T-helper 2 cell treated with Interferon-gamma antibody and Interleukin-4, amounts not matched to agents 5 μg/mL and 100 μg/mL, for 36 hours (primary cell): Measurements from ENCODE around the gene EVL.
A peak's percentile ranks its signal among the peaks of the same experiment; 100 is the strongest.

Experiments
- DNase-seq: peaks from one replicate; pipeline ENCODE4 v3.0.0; 2021; ENCODE audit warnings: low spot score
- H3K27ac Mint-ChIP-seq: one replicate; pipeline ENCODE4 v1.8.0; 2021; ENCODE audit warnings: mild to moderate bottlenecking, mixed read lengths
- H3K27me3 Mint-ChIP-seq: one replicate; pipeline ENCODE4 v1.8.0; 2021; ENCODE audit warnings: low read depth, mixed read lengths
- H3K36me3 Mint-ChIP-seq: one replicate; pipeline ENCODE4 v1.8.0; 2021; ENCODE audit warnings: low read depth, mixed read lengths
- H3K4me1 Mint-ChIP-seq: one replicate; pipeline ENCODE4 v1.8.0; 2021; ENCODE audit warnings: low read depth, mixed read lengths
- H3K4me3 Mint-ChIP-seq: one replicate; pipeline ENCODE4 v1.8.0; 2022; ENCODE audit warnings: mild to moderate bottlenecking, moderate library complexity, mixed read lengths
- H3K9me3 Mint-ChIP-seq: one replicate; pipeline ENCODE4 v1.8.0; 2021; ENCODE audit warnings: mixed read lengths

Gene EVL

DNA sequence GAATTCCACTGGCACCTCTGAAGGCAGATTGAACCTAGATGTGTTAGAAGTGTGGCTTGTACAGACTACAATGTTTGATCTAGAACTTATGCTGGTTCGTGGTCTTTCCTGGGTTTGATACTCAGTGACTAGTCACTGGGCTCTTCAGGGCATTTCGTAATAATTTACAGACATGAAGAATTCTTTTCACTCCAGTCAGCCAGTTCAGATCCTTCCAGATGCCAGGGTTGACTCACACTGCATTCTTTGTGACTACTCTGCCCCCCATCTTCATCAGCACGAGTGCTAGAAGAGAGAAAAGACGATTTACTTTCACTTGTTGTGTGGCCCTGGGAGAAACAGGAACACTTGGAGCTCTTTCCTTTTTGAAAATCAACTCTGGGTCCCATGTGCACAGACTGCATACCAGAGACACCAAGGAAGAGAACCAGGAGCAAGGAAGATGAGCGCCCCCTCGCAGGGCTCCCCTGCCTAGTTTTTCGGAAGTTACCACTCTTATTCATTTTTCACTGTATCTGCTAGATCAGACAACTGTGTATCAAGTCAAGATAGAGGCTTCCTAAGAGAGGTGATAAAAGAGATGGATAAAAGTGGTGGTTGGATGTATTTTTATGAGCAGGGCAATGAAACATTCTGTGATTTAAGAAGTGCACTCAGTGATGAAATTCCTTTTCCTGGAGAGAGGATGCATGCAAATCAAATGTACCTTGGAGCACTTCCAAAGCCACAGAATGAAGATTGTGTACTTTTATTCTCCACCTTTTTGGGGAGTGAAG lies 33.5 kb upstream of the EVL start:
- Mint-ChIP-seq H3K4me3 (no peak overlapping the region), H3K4me1 (peaks cover 10% of the 10 kb centered on the region), H3K27ac (no peak overlapping the region), H3K9me3 (no peaks in the 10 kb centered on the region), H3K27me3 (no peaks in the 10 kb centered on the region), H3K36me3 (peaks cover 7% of the 10 kb centered on the region)
- DNase-seq, result no peak

DNA sequence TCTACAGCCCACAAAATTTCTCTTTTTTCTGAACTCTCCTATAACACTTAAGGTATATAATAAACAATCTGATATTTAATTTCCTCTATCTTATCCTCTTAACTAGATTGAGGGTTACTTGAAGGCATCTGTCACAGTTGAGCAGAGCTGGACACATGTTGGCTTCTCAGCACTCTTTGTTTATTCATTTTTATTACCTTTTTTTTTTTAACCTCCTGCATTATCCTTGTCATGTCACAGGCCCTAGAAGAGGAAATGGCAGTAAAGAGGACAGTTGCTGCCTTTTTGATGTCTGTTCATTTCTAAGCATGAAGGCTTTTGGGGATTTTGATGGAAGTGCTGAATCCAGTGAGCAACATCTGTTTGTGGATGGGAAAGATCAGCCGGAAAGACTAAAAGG lies 32.5 kb upstream of the EVL start:
- Mint-ChIP-seq H3K27ac (no peak overlapping the region), H3K27me3 (no peaks in the 10 kb centered on the region), H3K9me3 (no peaks in the 10 kb centered on the region), H3K4me3 (no peak overlapping the region), H3K4me1 (peaks cover 10% of the 10 kb centered on the region), H3K36me3 (peaks cover 7% of the 10 kb centered on the region)
- DNase-seq, result no peak

DNA sequence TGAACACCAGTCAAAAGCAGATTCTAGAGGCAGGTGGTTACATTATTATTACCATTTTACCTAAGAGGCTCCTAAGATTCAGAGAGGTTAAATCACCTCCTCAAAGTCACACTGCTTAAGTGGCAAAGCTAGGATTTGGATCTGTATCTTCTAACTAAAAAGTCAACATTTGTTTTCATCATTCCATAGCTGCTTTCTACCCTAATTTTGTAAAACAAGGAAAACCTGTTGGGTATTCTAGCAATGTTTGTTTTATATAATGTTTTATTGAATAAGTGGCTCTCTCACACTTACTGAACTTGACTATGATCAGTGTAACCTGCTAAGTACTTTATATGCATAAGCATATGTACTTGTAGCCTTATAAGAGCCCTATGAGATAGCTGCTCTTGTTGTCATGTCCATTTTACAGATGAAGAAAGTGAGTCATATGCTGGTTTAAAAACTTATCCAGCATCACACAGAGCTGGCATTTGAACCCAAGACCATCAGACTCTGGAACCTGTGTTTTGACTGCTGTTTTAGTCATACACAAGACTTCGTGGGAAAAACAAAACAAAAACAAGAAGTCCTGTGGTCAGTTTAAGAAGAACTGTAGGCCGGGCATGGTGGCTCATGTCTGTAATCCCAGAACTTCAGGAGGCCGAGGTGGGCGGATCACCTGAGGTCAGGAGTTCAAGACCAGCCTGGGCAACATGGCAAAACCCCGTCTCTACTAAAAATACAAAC lies 31.7 kb upstream of the EVL start:
- Mint-ChIP-seq H3K9me3 (no peaks in the 10 kb centered on the region), H3K4me1 (peaks cover 10% of the 10 kb centered on the region), H3K4me3 (no peak overlapping the region), H3K27ac (no peak overlapping the region), H3K27me3 (no peaks in the 10 kb centered on the region), H3K36me3 (peaks cover 7% of the 10 kb centered on the region)
- DNase-seq, result no peak

DNA sequence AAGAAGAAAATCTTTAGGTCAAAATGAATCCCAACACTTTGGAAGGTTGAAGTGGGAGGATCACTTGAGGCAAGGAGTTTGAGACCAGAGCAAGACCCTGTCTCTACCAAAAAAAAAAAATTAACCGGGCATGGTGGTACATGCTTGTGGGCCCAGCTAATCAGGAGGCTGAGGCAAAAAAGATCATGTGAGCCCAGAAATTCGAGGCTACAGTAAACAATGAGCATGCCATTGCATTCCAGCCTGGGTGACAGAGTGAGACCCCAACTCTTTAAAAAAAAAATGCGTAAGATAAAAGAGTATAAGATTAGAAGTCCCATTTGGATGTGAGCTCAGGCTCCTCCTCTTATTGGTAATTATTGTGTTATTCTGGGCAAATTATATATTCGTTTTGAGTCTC lies 30.8 kb upstream of the EVL start:
- H3K27ac Mint-ChIP-seq, result no peak overlapping the region
- H3K4me1 Mint-ChIP-seq, result peaks cover 8% of the 10 kb centered on the region
- no peaks in the 10 kb centered on the region for H3K27me3 Mint-ChIP-seq
- no peaks in the 10 kb centered on the region for H3K9me3 Mint-ChIP-seq
- H3K4me3 Mint-ChIP-seq, result no peak overlapping the region
- no peak for DNase-seq
- H3K36me3 Mint-ChIP-seq, result peaks cover 7% of the 10 kb centered on the region

DNA sequence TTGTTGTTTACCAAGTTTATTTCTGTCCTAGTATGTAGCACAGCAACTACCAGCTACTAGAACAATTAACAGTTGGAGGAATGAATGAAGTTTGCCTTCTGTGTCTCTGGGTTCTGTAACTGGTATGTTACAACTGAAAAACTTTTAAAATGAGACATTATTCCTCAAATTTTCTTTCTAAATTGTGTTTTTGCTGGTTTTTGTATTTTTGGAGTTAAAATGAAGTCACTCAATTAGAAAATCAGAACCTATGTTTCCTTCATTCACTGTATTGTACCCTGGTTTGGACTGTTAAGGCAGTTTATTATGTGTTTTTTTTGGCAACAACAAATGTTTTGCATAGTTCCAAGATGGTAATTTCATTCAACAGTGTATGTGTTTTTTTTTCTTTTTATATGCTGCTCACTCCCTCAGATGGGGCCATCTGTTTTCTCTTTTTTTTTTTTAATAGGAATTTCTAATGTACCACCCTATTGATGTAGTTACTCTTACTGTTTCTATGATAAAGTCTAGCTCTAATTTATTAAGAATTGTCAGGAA lies 30.2 kb upstream of the EVL start:
- no peaks in the 10 kb centered on the region for H3K27me3 Mint-ChIP-seq
- no peak overlapping the region for H3K4me3 Mint-ChIP-seq
- H3K9me3 Mint-ChIP-seq, result no peaks in the 10 kb centered on the region
- peaks cover 8% of the 10 kb centered on the region for H3K4me1 Mint-ChIP-seq
- no peak for DNase-seq
- H3K27ac Mint-ChIP-seq, result no peak overlapping the region
- peaks cover 7% of the 10 kb centered on the region for H3K36me3 Mint-ChIP-seq

DNA sequence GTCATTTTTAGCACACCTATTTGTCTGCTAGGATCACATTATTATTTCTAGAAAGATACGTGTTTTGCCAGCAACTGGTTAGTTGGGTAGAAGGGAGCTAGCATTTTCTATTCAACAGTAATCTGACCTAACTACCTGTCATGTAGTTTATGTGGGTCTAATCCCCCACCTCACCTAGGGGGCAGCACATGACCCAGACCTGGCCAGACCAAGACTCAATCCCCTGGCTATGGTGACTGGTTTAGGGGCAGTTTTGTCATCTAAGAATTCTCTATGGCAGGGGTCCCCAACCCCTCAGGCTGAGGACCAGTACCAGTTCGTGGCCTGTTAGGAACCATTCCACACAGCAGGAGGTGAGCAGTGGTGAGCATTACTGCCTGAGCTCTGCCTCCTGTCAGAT lies 29.5 kb upstream of the EVL start:
- H3K4me1 Mint-ChIP-seq, result peaks cover 10% of the 10 kb centered on the region
- H3K9me3 Mint-ChIP-seq, result no peaks in the 10 kb centered on the region
- H3K36me3 Mint-ChIP-seq, result peaks cover 7% of the 10 kb centered on the region
- no peak overlapping the region for H3K4me3 Mint-ChIP-seq
- no peaks in the 10 kb centered on the region for H3K27me3 Mint-ChIP-seq
- DNase-seq, result no peak
- no peak overlapping the region for H3K27ac Mint-ChIP-seq

DNA sequence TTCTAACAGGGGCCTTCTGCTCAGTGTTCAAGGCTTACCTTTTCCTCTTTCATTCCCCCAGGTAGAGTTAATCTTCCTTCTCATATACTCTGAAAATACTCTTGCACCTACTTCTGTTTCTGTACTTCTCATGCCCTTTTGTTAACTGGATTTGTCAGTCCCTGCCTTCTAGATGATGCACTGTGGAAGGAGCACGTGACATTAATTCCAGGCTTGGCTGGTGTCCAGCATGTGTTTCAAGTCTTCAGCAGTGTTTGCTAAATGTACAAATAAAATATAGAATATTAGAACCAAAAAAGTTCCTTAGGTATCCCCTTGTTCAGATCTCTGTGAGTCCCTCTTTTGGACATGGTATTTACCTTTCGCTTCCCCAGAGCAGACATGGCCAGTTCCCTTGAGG lies 27.9 kb upstream of the EVL start:
- Mint-ChIP-seq H3K36me3 (peaks cover 1% of the 10 kb centered on the region), H3K9me3 (no peaks in the 10 kb centered on the region), H3K4me3 (no peak overlapping the region), H3K4me1 (peaks cover 5% of the 10 kb centered on the region), H3K27ac (no peak overlapping the region), H3K27me3 (no peaks in the 10 kb centered on the region)
- no peak for DNase-seq

DNA sequence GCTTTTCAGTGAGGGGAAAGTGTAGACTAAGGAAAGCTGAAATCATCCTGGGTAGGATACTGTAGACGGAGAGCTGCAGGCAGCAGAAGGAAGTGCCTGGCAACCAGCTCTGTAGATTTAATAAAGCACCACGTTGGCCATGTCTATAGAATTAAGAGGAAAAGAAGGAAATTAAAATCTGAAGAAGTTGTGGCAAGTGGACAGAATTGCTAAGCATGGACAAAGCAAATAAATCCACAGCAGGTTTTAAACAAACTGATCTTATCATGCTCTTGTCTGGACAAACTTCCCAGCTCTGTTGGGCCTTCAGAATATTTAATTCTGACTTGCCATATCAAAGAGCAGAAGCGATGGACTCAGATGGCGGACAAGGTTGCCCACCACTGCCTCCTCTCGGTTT lies 27.2 kb upstream of the EVL start:
- no peaks in the 10 kb centered on the region for H3K9me3 Mint-ChIP-seq
- H3K4me1 Mint-ChIP-seq, result peaks cover 2% of the 10 kb centered on the region
- no peaks in the 10 kb centered on the region for H3K27me3 Mint-ChIP-seq
- no peak overlapping the region for H3K4me3 Mint-ChIP-seq
- H3K27ac Mint-ChIP-seq, result no peak overlapping the region
- DNase-seq, result no peak
- H3K36me3 Mint-ChIP-seq, result peaks cover 1% of the 10 kb centered on the region

DNA sequence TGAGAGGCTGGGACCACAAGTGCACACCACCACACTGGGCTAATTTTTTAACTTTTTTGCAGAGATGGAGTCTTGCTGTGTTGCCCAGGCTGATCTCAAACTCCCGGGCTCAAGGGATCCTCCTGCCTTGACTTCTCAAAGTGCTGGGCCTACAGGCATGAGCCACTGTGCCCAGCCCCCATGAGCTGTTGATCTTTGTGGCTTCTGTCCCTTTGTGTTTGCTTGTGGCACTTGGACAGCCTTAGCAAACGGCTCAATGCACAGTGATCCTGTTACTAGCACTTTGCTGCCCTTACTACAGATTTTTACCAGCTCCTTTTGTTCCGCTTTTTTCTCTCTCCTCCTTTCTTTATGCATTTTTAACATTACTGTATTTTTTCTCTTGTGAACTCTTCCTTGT lies 25.3 kb upstream of the EVL start:
- DNase-seq, result no peak
- H3K4me1 Mint-ChIP-seq, result peaks cover 5% of the 10 kb centered on the region
- H3K27ac Mint-ChIP-seq, result no peak overlapping the region
- no peak overlapping the region for H3K4me3 Mint-ChIP-seq
- peaks cover 1% of the 10 kb centered on the region for H3K36me3 Mint-ChIP-seq
- no peaks in the 10 kb centered on the region for H3K27me3 Mint-ChIP-seq
- no peaks in the 10 kb centered on the region for H3K9me3 Mint-ChIP-seq

DNA sequence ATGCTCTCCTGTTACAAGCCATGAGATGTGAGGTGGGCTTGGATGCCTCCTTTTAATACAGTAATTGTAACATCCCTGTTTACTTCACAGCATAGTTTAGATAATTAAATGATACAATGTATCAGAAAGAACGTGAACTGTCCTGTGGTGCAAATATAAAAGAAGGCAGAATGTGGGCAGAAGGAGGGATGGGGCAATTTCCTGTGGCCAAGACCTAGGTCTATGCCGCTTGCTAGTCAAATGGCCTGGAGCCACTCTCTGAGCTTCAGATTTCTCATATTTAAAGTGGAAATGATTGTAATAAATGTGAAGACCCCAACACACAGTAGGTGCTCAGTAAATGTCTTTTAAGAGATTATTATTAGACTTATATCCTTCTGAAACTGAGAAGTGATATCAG lies 24.0 kb upstream of the EVL start:
- Mint-ChIP-seq H3K27me3 (no peaks in the 10 kb centered on the region), H3K27ac (no peak overlapping the region), H3K4me3 (no peak overlapping the region), H3K4me1 (peaks cover 10% of the 10 kb centered on the region), H3K9me3 (no peaks in the 10 kb centered on the region), H3K36me3 (peaks cover 4% of the 10 kb centered on the region)
- DNase-seq, result no peak

DNA sequence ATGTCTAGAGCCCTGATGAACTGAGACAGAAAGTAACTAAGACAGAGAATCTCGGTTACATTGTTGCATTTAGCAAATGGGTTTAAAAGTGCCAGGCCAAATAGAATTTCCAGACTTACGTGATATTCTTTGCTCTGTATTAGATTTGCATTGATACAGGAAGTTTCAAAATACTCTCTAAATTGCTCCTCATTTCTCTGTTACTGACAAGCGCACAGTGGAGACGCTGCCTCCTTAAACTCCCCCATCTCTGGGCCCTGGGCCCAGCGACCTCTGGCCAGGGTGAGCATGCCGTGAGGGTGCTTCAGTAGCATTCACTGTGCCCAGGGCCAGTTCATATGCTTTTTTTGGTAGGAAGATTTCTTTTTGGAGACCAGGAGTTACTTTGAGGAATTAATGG lies 22.9 kb upstream of the EVL start:
- peaks cover 4% of the 10 kb centered on the region for H3K36me3 Mint-ChIP-seq
- DNase-seq, result no peak
- no peaks in the 10 kb centered on the region for H3K27me3 Mint-ChIP-seq
- no peak overlapping the region for H3K4me3 Mint-ChIP-seq
- no peak overlapping the region for H3K27ac Mint-ChIP-seq
- no peaks in the 10 kb centered on the region for H3K9me3 Mint-ChIP-seq
- H3K4me1 Mint-ChIP-seq, result peaks cover 10% of the 10 kb centered on the region

DNA sequence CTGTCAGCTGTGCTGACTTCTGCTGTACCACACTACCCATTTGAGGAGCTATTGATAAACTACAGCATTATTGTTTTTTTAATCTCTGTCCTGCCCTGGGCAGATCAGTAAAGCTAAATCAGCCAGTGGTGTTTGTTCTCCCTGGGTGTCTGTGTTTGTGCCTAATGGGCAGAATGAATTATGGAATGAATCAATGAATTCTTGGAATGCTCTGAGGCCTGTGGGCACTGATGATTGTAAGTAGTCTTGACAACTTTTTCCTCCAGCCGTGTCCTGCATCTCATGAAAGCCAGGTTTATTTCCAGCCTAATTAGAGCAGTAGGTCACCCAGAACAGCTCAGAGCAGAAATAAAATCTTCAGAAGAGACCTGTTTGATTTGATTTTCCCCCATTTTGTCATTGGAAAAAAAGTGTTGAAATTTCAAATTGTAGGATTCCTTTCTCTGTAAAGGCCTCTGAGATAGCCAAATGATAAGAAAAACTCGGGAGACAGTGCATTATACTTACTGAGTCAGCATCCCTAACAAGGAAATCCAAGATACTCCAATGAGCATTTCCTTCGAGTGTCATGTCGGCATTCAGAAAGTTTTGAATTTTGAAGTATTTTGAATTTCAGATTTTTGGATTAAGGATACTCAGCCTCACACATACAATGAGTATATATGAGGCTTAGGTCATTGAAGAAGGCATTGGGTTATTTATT lies 19.4 kb upstream of the EVL start:
- no peak overlapping the region for H3K4me3 Mint-ChIP-seq
- no peaks in the 10 kb centered on the region for H3K9me3 Mint-ChIP-seq
- H3K4me1 Mint-ChIP-seq, result peaks cover 25% of the 10 kb centered on the region
- DNase-seq, result no peak
- H3K27me3 Mint-ChIP-seq, result no peaks in the 10 kb centered on the region
- peaks cover 4% of the 10 kb centered on the region for H3K36me3 Mint-ChIP-seq
- peak overlapping the region; percentile 41 for H3K27ac Mint-ChIP-seq

DNA sequence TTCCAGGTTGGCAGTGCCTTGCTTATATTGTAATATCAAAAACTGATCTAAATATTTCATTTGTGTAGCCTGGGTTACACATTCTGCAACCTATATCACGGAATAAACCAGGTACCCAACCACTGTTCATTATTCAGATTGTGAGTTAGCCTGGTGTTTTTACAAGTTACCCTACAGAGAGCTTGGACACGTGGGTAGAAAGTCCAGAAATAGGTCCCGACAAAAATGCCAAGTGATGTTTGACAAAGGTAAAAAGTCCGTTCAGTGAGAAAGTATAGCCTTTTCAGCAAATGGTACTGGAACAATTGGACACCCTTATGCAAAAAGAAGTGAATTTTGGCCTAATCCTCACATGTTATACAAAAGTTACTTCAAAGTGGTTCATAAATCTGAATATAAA lies 17.6 kb upstream of the EVL start:
- no peak overlapping the region for H3K27ac Mint-ChIP-seq
- H3K4me3 Mint-ChIP-seq, result no peak overlapping the region
- H3K9me3 Mint-ChIP-seq, result no peaks in the 10 kb centered on the region
- peaks cover 25% of the 10 kb centered on the region for H3K4me1 Mint-ChIP-seq
- no peak for DNase-seq
- no peaks in the 10 kb centered on the region for H3K27me3 Mint-ChIP-seq
- peaks cover 11% of the 10 kb centered on the region for H3K36me3 Mint-ChIP-seq

DNA sequence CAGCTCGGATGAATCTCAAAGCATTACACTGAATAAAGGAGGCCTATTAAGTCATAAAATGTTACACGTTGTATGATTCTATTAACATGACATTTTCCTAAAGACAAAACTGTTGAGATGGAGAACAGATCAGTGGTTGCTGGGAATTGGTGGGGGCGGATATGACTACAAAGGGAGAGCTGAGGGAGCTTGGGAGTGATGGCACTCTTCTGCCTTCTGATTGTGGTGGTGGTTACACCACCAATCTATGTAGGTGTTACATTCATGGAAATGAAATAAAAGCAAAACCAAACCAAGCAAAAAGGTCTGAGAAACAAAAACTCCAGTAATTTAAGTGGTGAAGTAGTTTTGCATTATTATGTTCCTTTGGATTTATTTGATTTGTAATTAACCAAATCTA lies 16.4 kb upstream of the EVL start:
- Mint-ChIP-seq H3K4me1 (peaks cover 25% of the 10 kb centered on the region), H3K4me3 (no peak overlapping the region), H3K27ac (peak overlapping the region; percentile 10), H3K27me3 (no peaks in the 10 kb centered on the region), H3K36me3 (peaks cover 13% of the 10 kb centered on the region), H3K9me3 (no peaks in the 10 kb centered on the region)
- peak; percentile 51 for DNase-seq
